Parathyroid adenoma (tissue), 2 donors: ENCODE measurements around the gene XPNPEP1.

Experiments used
- H2AFZ ChIP-seq: fragments of 300-600 bp; sonication (generic); one replicate; pipeline ENCODE4 v1.7.0; 2017; ENCODE audit warnings: antibody characterized with exemption, mild to moderate bottlenecking
- H3K27ac ChIP-seq: fragments of 300-600 bp; sonication (generic); one replicate; pipeline ENCODE4 v1.7.0; 2017
- H3K27me3 ChIP-seq: fragments of 300-600 bp; sonication (generic); one replicate; pipeline ENCODE4 v1.7.0; 2017; ENCODE audit warnings: low read length; ENCODE audit not compliant: control insufficient read depth, insufficient read depth
- H3K36me3 ChIP-seq: fragments of 300-600 bp; sonication (generic); one replicate; pipeline ENCODE4 v1.7.0; 2017; ENCODE audit warnings: low read length; ENCODE audit not compliant: control insufficient read depth, insufficient read depth
- H3K4me1 ChIP-seq: fragments of 300-600 bp; sonication (generic); one replicate; pipeline ENCODE4 v1.7.0; 2017; ENCODE audit warnings: control low read depth
- H3K4me2 ChIP-seq: fragments of 300-600 bp; sonication (generic); one replicate; pipeline ENCODE4 v1.7.0; 2017; ENCODE audit warnings: low read length
- H3K4me3 ChIP-seq: fragments of 300-600 bp; sonication (generic); one replicate; pipeline ENCODE4 v1.7.0; 2017; ENCODE audit warnings: low read depth, low read length
- H3K79me2 ChIP-seq: fragments of 300-600 bp; sonication (generic); one replicate; pipeline ENCODE4 v1.7.0; 2017; ENCODE audit warnings: control low read depth
- H3K9ac ChIP-seq: fragments of 300-600 bp; sonication (generic); one replicate; pipeline ENCODE4 v1.7.0; 2017; ENCODE audit warnings: mild to moderate bottlenecking
- H3K9me3 ChIP-seq: fragments of 300-600 bp; sonication (generic); one replicate; pipeline ENCODE4 v1.7.0; 2017; ENCODE audit warnings: low read length; ENCODE audit not compliant: control insufficient read depth
- CTCF ChIP-seq: fragments of 300-600 bp; sonication (generic); IDR thresholded peaks from one replicate; pipeline ENCODE4 v1.7.0; 2017; ENCODE audit warnings: antibody characterized with exemption, mild to moderate bottlenecking
- donor health status: primary hyperparathyroidism.

XPNPEP1 gene

GRCh38 chr10:109877546-109877945 lies 45.8 kb downstream of the XPNPEP1 start:
- Histone ChIP-seq H3K4me2 (no peak overlapping the region), H3K4me1 (peaks cover 4% of the 10 kb centered on the region), H3K9me3 (no peaks in the 10 kb centered on the region), H3K36me3 (no peaks in the 10 kb centered on the region), H3K27ac (no peak overlapping the region), H3K27me3 (no peaks in the 10 kb centered on the region), H3K9ac (no peak overlapping the region), H3K79me2 (no peaks in the 10 kb centered on the region), H3K4me3 (no peak overlapping the region), H2AFZ (no peak overlapping the region)
- no peak for TF ChIP-seq CTCF

GRCh38 chr10:109875828-109876821 lies 47.2 kb downstream of the XPNPEP1 start:
- H3K27me3 ChIP-seq = no peaks in the 10 kb centered on the region
- H3K79me2 ChIP-seq = no peaks in the 10 kb centered on the region
- no peak overlapping the region for H3K9ac ChIP-seq
- H3K9me3 ChIP-seq = no peaks in the 10 kb centered on the region
- no peak overlapping the region for H3K27ac ChIP-seq
- H3K4me1 ChIP-seq = no peaks in the 10 kb centered on the region
- H2AFZ ChIP-seq = no peak overlapping the region
- H3K4me3 ChIP-seq = no peak overlapping the region
- H3K4me2 ChIP-seq = no peak overlapping the region
- no peaks in the 10 kb centered on the region for H3K36me3 ChIP-seq
- no peak for TF ChIP-seq CTCF

GRCh38 chr10:109875151-109875568 lies 48.2 kb downstream of the XPNPEP1 start:
- Histone ChIP-seq H3K27me3 (no peaks in the 10 kb centered on the region), H2AFZ (no peak overlapping the region), H3K4me3 (no peak overlapping the region), H3K4me1 (no peaks in the 10 kb centered on the region), H3K36me3 (no peaks in the 10 kb centered on the region), H3K4me2 (no peak overlapping the region), H3K79me2 (no peaks in the 10 kb centered on the region), H3K27ac (no peak overlapping the region), H3K9ac (no peak overlapping the region), H3K9me3 (no peaks in the 10 kb centered on the region)
- TF ChIP-seq CTCF = no peak

GRCh38 chr10:109871476-109871875 lies 51.8 kb downstream of the XPNPEP1 start:
- H3K9ac ChIP-seq = no peak overlapping the region
- no peak overlapping the region for H2AFZ ChIP-seq
- H3K9me3 ChIP-seq = no peaks in the 10 kb centered on the region
- no peak for TF ChIP-seq CTCF
- H3K27ac ChIP-seq = no peak overlapping the region
- no peak overlapping the region for H3K4me3 ChIP-seq
- H3K36me3 ChIP-seq = no peaks in the 10 kb centered on the region
- H3K79me2 ChIP-seq = no peaks in the 10 kb centered on the region
- H3K4me1 ChIP-seq = no peaks in the 10 kb centered on the region
- H3K27me3 ChIP-seq = no peaks in the 10 kb centered on the region
- no peak overlapping the region for H3K4me2 ChIP-seq
